Loucy (cell line): ENCODE data around the gene FOXR1.
A peak's percentile ranks its signal among the peaks of the same experiment; 100 is the strongest.
"Not testable (repeated sequence)": the region's sequence is repeated elsewhere in the genome, so short reads cannot be mapped to it uniquely, and the experiment has no call there.

Source experiments
- H2AFZ ChIP-seq: fragments of 200-600 bp; sonication (generic); 2 replicates; pipeline ENCODE4 v1.6.0; 2016; ENCODE audit warnings: antibody characterized with exemption, mild to moderate bottlenecking, low read length, moderate library complexity
- H3F3A ChIP-seq: fragments of 200-600 bp; 2 replicates; pipeline ENCODE4 v1.6.0; 2016; ENCODE audit warnings: antibody characterized with exemption, low read depth, mild to moderate bottlenecking
- H3K27me3 ChIP-seq: fragments of 200-600 bp; sonication (generic); 2 replicates; pipeline ENCODE4 v1.6.1; 2014; ENCODE audit warnings: low read length, mild to moderate bottlenecking; ENCODE audit not compliant: insufficient read depth, poor library complexity, severe bottlenecking
- H3K36me3 ChIP-seq: fragments of 200-600 bp; sonication (generic); 2 replicates; pipeline ENCODE4 v1.6.1; 2016; ENCODE audit warnings: low read length; ENCODE audit not compliant: insufficient read depth
- H3K4me1 ChIP-seq: fragments of 200-600 bp; sonication (generic); 2 replicates; pipeline ENCODE4 v1.5.1; 2014; ENCODE audit warnings: low read length, mild to moderate bottlenecking; ENCODE audit not compliant: insufficient read depth, poor library complexity, severe bottlenecking
- H3K4me2 ChIP-seq: fragments of 200-600 bp; sonication (generic); 2 replicates; pipeline ENCODE4 v1.6.0; 2014; ENCODE audit warnings: antibody characterized with exemption, low read length, low read depth, mild to moderate bottlenecking; ENCODE audit not compliant: poor library complexity, severe bottlenecking
- H3K4me3 ChIP-seq: fragments of 200-600 bp; sonication (generic); 2 replicates; pipeline ENCODE4 v1.5.1; 2014; ENCODE audit warnings: low read length, mild to moderate bottlenecking, mixed read lengths; ENCODE audit not compliant: poor library complexity, severe bottlenecking
- H3K79me2 ChIP-seq: fragments of 200-600 bp; sonication (generic); 2 replicates; pipeline ENCODE4 v1.6.1; 2014; ENCODE audit warnings: low read length; ENCODE audit not compliant: insufficient read depth
- H3K9ac ChIP-seq: fragments of 200-600 bp; sonication (generic); 2 replicates; pipeline ENCODE4 v1.6.0; 2014; ENCODE audit warnings: mild to moderate bottlenecking, low read depth, low read length, moderate library complexity; ENCODE audit not compliant: poor library complexity, severe bottlenecking
- H3K9me2 ChIP-seq: fragments of 200-600 bp; sonication (generic); replicated peaks from 2 replicates; pipeline ENCODE4 v1.6.1; 2016; ENCODE audit warnings: low read depth, low read length, mixed read lengths
- H3K9me3 ChIP-seq: fragments of 200-600 bp; sonication (generic); 2 replicates; pipeline ENCODE4 v1.6.1; 2014; ENCODE audit warnings: mild to moderate bottlenecking, antibody characterized with exemption, low read length, low read depth; ENCODE audit not compliant: insufficient read depth
- H4K20me1 ChIP-seq: fragments of 200-600 bp; sonication (generic); 2 replicates; pipeline ENCODE4 v1.6.0; 2014; ENCODE audit warnings: antibody characterized with exemption, low read length, mild to moderate bottlenecking; ENCODE audit not compliant: insufficient read depth, poor library complexity, severe bottlenecking
- EZH2phosphoT487 ChIP-seq: fragments of 200-600 bp; IDR thresholded peaks from 2 replicates; pipeline ENCODE4 v1.6.1; 2018; ENCODE audit warnings: antibody characterized with exemption, mild to moderate bottlenecking, moderate library complexity, borderline replicate concordance
- TF ChIP-seq, protein P1 (sequence below): fragments of 200-600 bp; sonication (generic); conservative IDR thresholded peaks from 2 replicates; pipeline ENCODE4 v1.5.1; 2014; ENCODE audit warnings: mild to moderate bottlenecking, antibody characterized with exemption, low read length

Gene FOXR1

DNA sequence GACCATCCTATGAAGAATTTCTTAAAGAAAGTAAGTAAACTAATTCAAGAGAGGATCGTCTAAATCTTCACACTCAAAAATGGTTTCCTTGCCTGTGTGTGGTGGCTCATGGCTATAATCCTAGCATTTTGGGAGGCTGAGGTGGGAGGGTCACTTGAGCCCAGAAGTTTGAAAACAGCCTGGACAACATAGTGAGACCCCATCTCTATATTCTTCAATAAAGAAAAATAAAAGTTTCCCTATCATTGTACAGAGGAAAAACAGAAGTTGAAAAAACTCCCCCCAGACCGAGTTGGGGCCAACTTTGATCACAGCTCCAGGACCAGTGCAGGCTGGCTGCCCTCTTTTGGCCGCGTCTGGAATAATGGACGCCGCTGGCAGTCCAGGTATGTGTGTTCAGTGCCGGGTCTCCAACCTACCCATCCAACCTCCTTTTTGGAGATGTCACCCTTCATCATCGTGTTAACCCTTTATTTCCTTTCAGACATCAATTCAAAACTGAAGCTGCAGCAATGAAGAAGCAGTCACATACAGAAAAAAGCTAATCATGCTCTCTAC lies 43.6 kb downstream of the FOXR1 start:
- H3K36me3 ChIP-seq, result peaks cover 49% of the 10 kb centered on the region
- H4K20me1 ChIP-seq, result peaks cover 51% of the 10 kb centered on the region

DNA sequence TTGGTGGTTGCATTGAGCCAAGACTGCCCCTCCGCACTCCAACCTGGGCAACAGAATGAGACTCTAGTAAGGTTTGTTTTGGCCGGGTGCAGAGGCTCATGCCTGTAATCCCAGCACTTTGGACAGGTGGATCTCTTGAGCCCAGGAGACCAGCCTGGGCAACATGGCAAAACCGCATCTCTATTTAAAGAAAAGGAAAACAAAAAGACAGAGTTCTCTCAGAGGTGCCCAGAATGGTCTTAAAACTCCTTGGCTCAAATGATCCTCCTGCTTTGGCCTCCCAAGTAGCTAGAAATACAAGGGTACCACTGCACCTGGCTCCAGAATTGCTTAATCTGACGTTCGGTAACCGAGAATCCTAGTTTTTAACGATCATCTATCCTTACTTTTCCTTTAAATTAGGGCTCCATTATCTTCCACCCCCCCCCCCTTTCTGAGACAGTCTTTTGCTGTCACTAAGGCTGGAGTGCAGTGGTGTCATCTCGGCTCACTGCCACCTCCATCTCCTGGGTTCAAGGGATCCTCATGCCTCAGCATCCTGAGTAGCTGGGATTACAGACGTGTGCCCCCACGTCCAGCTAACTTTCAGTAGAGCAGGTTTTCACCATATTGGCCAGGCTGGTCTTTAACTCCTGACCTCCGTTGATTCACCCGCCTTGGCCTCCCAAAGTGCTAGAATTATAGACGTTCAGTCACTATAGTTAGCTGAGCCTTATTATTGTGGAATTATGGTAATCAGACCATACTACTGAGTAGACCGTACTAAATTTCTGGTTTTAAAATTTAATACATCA lies 44.9 kb downstream of the FOXR1 start:
- Histone ChIP-seq H3K4me1 (peaks cover 26% of the 10 kb centered on the region), H3F3A (0 out of 2 replicates have a peak, but pooled peaks cover 3% of the 10 kb centered on the region), H3K9me2 (no peaks in the 10 kb centered on the region), H3K27me3 (no peaks in the 10 kb centered on the region), H3K9ac (peak overlapping the region; percentile 96), H3K79me2 (peaks cover 72% of the 10 kb centered on the region), H3K9me3 (no peaks in the 10 kb centered on the region), H3K4me2 (peak overlapping the region; percentile 92), H3K36me3 (peaks cover 40% of the 10 kb centered on the region), H2AFZ (no peak overlapping the region), H3K4me3 (peak overlapping the region; percentile 93), H4K20me1 (peaks cover 53% of the 10 kb centered on the region)
- no peak for TF ChIP-seq EZH2phosphoT487
- TF ChIP-seq, protein P1, sequence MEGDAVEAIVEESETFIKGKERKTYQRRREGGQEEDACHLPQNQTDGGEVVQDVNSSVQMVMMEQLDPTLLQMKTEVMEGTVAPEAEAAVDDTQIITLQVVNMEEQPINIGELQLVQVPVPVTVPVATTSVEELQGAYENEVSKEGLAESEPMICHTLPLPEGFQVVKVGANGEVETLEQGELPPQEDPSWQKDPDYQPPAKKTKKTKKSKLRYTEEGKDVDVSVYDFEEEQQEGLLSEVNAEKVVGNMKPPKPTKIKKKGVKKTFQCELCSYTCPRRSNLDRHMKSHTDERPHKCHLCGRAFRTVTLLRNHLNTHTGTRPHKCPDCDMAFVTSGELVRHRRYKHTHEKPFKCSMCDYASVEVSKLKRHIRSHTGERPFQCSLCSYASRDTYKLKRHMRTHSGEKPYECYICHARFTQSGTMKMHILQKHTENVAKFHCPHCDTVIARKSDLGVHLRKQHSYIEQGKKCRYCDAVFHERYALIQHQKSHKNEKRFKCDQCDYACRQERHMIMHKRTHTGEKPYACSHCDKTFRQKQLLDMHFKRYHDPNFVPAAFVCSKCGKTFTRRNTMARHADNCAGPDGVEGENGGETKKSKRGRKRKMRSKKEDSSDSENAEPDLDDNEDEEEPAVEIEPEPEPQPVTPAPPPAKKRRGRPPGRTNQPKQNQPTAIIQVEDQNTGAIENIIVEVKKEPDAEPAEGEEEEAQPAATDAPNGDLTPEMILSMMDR, result no peak

More for the DNA sequence above, 43.6 kb downstream of the FOXR1 start:
- peaks cover 59% of the 10 kb centered on the region for H3K79me2 ChIP-seq
- H3K4me2 ChIP-seq, result peak overlapping the region; percentile 92
- no peak overlapping the region for H3K9ac ChIP-seq
- H3K4me3 ChIP-seq, result no peak overlapping the region
- no peaks in the 10 kb centered on the region for H3K9me2 ChIP-seq
- H3K27me3 ChIP-seq, result no peaks in the 10 kb centered on the region
- 0 out of 2 replicates have a peak, but pooled peaks cover 3% of the 10 kb centered on the region for H3F3A ChIP-seq
- no peak overlapping the region for H2AFZ ChIP-seq
- peaks cover 21% of the 10 kb centered on the region for H3K4me1 ChIP-seq
- H3K9me3 ChIP-seq, result no peaks in the 10 kb centered on the region
- TF ChIP-seq, protein P1, result peak; percentile 38
- TF ChIP-seq EZH2phosphoT487, result no peak

GRCh38 chr11:119017377-119017776 lies 45.8 kb downstream of the FOXR1 start:
- peaks cover 82% of the 10 kb centered on the region for H3K79me2 ChIP-seq

More at GRCh38 chr11:119017377-119017776, 45.8 kb downstream of the FOXR1 start:
- H3K9me3 ChIP-seq, H3K27me3 ChIP-seq, H3K9me2 ChIP-seq, H2AFZ ChIP-seq, H3F3A ChIP-seq: not testable (repeated sequence)
- H3K4me2 ChIP-seq, result peak overlapping the region; percentile 92
- peaks cover 53% of the 10 kb centered on the region for H4K20me1 ChIP-seq
- H3K9ac ChIP-seq, result peak overlapping the region; percentile 96
- H3K4me1 ChIP-seq, result peaks cover 27% of the 10 kb centered on the region
- H3K36me3 ChIP-seq, result peaks cover 38% of the 10 kb centered on the region
- peak overlapping the region; percentile 93 for H3K4me3 ChIP-seq
